Measurements from ENCODE around the gene DUSP22.

DUSP22 gene

GRCh38 chr6:296151-297122 is 4.2 kb downstream of the DUSP22 start:
- no peak for DNase-seq (ENCODE audit: low read depth, low spot score)

DNA sequence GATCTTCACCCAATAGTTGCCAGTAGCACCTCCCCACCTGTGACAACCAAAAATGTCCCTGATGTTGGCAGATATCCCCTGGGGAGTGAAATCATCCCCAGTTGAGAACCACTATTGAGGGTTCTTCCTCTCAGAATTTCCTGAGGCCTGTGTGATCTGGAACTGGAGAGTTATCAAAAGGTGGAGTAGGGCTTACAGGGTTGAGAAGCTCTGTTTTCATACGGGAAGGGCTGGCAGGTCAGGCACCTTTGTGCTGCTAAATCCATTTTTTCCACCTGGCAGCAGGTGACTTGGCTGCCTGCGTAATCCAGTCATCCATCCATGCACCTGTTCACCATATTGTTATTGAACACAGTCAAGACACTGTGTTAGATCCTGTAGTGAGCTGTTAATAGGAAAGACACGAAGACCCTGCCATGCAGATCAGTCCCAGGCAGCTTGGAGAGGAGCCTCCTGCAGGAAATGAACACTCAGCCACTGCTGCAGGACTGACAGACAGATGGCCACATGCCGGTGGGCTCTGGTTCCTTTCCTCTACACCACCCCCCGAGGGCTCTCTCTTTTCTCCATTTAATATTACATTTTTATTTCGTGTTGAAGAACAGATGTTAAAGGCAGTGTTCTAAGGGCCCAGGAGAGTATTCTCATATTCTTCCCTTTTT is 5.4 kb downstream of the DUSP22 start:
- no peak for DNase-seq (ENCODE audit: low read depth, low spot score)

DNA sequence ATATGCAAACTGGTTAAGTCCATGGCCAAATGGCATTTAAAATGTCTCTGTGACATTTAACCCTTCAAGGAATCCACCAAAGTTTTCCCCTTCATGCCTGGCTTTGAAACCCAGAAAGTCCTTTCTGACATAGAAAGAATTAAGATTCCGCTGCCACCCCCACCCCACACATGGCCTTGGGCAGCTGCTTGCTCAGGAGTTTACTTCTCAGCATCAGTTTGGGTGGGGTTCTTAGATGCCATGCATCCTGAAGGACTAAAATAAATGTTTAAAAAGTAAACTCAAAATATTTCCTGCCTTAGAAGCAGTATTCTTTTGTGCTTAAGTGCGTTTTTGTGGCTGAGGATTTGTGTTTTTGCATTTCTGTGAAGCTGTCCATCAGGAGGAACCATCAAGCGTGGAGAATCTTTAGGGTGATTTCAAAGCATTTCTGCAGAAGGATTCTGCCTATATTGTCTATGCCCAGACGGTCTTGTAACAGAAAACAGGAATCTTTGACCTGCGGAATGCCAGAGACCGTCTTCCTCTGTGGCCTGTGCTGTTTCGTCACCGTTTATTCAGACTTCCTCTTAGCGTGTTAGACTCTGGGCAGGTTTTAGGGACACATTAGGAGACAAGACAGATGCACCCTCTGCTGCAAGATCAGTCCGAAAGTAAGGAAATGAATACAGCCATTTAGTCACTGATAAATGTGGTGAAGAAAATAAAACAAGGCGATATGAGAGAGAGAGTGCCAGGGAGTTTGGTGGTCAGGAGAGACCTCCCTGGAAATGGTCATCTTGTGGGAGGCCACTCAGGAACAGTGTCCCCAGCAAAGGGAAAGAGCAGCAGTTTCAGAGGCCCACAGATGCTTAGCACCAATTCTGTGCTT is 6.2 kb downstream of the DUSP22 start:
- no peak for DNase-seq (ENCODE audit: low read depth, low spot score)

- DNase-seq (ENCODE audit: low read depth, low spot score): no peak
Observed at GRCh38 chr6:299104-299980, 7.1 kb downstream of the DUSP22 start.

GRCh38 chr6:300026-300425 is 7.7 kb downstream of the DUSP22 start:
- DNase-seq (ENCODE audit: low read depth, low spot score): no peak

- DNase-seq (ENCODE audit: low read depth, low spot score): no peak
Observed at GRCh38 chr6:300494-301198, 8.4 kb downstream of the DUSP22 start.

DNA sequence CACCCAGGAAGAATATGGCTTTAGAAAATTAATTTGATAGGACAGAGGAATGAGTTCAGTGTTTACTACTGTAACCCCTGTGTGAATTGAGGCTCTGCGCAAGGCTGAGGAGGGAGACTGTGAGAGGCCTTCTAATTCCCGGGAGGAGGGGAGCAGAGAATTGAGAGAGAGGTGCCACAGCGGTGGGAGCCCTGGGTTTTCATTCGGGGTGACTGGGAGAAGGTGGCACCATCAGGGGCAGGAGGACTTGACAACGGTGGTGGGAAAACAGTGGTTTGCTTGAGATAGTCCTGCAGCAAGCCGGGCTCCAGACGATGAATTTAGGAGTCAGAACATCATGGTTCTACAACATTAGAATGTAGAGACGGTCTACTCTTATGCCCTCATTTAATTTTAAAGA is 9.2 kb downstream of the DUSP22 start:
- no peak for DNase-seq (ENCODE audit: low read depth, low spot score)

DNA sequence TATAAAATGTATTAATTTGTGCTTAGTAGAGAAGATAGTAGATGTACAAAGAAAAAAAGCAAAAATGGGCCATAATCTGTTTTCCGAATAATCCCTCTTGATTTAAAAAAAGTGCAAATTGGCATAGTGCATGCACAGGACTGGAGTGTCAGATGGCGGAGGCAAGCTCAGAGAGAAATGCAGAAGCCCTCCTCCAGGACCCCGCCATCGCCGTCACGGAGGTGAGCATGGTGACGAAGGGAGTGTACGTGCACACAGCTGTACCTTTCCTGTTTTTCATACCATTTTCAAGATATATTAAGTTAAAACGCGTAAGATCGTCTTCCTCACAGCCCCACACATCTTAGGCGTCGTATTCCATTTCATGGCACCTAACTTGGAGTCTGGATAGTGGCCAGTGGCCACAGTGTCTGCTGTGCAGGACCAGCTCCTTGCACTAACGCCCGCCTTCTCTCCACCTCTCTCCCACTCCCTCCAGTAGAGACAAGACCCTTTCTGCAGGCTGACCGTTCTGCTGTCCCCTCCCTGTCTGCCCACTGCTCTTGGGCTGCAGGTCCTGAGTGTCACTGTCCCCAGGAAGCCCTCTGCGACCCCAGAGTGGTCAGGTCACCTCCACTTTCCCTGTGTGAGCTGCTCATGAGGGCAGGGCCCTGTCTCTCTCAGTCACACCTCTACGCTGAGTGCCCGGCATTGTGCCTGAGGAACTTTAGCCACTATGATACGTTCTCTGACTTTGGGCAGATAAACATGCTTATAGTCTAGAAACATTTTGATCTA is 9.8 kb downstream of the DUSP22 start:
- DNase-seq (ENCODE audit: low read depth, low spot score): no peak

- no peak for DNase-seq (ENCODE audit: low read depth, low spot score)
Observed at GRCh38 chr6:302760-303159, 10.5 kb downstream of the DUSP22 start.

- no peak for DNase-seq (ENCODE audit: low read depth, low spot score)
Observed at GRCh38 chr6:303263-303662, 11.0 kb downstream of the DUSP22 start.

DNA sequence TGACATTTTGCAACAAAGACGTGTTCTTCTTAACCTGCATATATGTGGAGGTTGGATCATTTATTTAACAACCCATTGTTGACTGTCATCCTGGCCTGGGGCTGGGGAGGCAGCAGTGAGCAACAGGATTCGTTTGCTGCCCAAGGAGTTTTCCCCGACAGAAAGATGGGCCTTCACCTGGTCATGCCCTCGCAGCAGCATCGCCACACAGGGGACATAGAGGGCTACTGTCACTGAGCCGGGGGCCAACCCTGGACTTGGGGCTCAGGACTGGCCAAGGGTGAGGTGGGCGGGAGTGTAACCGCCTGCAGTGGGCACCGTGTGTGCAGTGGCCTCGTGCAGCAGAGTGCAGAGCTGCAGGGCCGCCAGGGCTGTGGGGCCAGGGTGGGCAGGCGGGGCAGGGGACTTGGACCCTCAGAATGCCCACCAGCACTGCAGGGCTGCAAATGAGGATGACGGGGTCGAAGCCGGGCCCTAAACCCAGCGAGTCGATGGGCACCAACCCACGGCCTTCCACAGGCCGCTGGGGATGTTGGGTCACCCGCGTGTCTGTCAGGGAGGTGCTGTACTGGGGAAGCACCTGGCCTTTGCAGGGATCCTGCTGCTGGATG is 11.8 kb downstream of the DUSP22 start:
- no peak for DNase-seq (ENCODE audit: low read depth, low spot score)

DNA sequence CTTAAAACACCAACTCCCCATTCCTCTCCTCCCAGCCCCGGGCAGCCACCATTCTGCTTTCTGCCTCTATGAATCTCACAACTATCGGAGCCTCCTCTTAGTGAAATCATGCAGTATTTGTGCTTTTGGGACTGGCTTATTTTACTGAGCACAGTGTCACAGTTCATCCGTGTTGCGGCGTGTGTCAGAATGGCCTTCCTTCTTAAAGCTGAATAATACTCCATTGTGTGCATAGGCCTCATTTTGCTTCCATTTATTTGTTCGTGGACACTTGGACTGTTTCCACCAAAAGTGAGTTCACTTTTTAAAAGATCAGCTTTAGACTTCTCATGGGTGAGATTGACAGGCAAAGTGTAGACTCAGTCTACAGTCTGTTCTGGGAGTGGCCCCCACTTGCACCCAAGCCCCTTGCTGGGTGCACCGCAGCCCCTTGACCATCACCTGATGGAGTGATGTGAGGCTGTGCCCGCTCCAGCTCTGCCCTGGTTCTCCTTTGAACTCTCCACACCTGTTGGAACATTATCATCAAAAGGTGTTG is 12.6 kb downstream of the DUSP22 start:
- no peak for DNase-seq (ENCODE audit: low read depth, low spot score)

DNA sequence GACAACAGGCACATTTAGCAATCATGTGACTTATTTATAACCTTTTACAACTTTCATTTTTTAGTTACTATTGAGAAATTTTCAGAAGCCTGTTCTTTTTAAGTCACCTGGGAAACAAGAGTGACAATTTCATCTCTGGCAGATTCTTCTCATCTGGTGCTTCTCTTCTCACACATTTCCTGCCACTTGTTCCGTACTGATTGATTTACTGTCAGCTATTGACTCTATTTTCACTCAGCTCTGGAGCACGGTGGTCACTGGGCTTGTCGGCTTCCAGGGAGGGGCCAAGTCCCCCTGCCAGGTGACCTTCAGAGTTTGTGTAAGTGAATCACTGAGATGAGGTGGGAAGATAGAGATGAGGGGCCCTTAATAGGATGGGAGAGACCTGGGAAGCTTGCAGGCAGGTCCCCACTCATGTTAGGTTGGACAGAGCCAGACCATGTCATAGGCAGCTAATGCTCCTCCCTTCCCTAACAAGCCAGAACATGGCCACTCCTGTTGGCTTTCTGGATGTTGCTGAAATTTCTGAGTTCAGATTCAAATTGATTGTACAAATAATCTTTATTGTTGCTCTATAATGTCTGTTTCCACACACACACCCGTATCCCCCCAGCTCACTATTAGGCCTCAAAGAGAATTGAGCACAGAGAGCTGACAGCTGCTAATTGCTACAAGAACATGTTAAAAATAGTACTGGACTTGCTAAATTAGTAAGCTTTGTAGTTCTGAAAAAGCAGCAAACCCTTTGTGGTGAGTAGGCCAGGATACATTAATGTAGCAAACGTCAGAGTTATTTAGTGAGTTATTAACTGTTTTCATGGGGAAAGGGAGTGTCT is 13.3 kb downstream of the DUSP22 start:
- no peak for DNase-seq (ENCODE audit: low read depth, low spot score)

DNA sequence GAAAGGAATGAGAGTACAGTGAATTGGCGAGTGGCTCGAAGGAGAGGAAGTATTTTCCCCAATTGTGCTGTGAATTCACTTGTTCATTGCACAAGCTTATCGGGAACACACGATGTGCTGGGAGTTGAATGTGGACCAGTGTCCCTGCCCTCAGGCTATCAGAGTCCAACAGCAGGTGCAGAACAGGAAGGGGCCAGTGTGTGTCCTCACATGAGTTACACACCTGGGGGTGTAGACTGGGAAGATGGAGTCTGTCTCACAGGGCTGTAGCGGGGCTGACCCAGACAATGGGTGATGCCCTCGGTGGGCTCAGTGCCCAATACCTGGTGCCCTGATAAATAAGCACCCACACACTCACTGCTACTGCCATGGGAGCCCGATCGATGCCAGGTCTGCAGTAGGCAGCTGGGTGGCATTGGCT is 14.4 kb downstream of the DUSP22 start:
- DNase-seq (ENCODE audit: low read depth, low spot score): no peak

DNA sequence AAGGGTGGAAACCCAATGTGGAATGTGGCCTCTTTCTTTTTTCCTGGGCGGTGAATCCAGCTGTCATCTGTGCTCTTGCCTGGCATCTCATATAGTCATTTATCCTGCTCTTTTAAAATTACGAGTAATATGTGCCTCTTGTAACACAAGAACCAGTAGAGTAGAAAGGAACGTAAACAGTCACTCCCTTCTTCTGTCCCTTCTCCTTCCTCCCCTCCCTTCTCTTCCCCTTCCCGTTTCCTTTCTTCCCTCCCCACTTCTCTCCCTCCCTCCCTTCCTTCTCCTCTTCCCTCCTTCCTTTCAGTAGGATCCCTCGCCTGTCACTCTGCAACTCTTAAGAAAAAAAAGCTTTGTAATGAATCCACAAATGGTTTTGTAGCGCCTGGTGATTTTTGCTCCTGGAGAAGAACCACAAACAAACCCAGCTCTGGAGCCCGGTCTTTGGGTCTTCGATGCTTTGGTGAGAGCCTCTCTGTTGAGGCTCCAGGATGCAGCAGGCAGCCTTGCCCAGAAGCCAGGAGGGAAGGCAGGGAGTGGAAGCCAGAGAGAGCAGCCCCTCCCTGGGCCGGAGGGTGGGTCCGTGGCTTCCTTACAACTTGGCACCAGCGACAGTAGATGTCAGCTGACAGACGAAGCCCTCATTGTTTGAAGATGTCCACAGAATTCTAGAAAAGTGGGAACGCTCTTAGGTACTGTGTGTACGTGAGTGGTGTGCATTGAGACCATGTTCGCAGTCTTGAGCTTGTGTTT is 15.0 kb downstream of the DUSP22 start:
- DNase-seq (ENCODE audit: low read depth, low spot score): no peak

GRCh38 chr6:307874-308273 is 15.6 kb downstream of the DUSP22 start:
- no peak for DNase-seq (ENCODE audit: low read depth, low spot score)

DNA sequence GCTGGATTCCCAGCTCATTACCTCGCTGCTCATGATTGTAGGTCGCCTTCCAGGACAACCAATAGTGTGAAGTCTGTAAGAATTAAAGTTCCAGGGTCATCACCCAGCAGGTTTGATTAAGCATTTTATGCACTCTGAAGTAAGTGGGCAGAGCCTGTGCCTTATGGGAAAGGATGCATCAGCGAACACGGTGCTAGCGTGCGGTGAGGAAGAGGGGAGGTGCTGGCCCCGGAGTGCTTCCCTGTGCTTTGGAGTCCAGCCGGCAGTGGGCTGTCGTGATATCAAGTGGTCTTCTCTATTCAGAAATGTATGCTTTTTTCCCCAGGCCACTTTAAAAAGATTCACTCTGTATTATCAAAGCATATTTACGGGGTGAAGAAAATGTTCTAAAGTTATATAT is 16.0 kb downstream of the DUSP22 start:
- no peak for DNase-seq (ENCODE audit: low read depth, low spot score)

Measured in ELF-1 (cell line).